GM23338 (cell line): ENCODE measurements around the gene C18orf32. TPM values are rescaled to one million over a fixed set of nuclear protein-coding genes. Genes with fewer than 3 reads are reported as not detected.

Source experiments
- ATAC-seq: fragments of 200-7000 bp; cut with Tn5 transposase; 3 replicates; pipeline ENCODE4 v1.9.1; 2020
- DNase-seq: peaks from one replicate; pipeline ENCODE4 v3.0.0-alpha.2; 2015; ENCODE audit warnings: low spot score
- H2AFZ ChIP-seq: fragments of 200-600 bp; sonication (generic); 2 replicates; pipeline ENCODE4 v1.8.0; 2016; ENCODE audit warnings: antibody characterized with exemption, mild to moderate bottlenecking, moderate library complexity
- H3F3A ChIP-seq: fragments of 200-600 bp; sonication (generic); replicated peaks from 2 replicates; pipeline ENCODE4 v1.8.0; 2017; ENCODE audit warnings: antibody characterized with exemption, mixed run types, low read depth
- H3K27ac ChIP-seq: fragments of 200-600 bp; sonication (generic); 2 replicates; pipeline ENCODE4 v1.6.1; 2016; ENCODE audit warnings: low read depth
- H3K27me3 ChIP-seq: fragments of 200-600 bp; sonication (generic); 2 replicates; pipeline ENCODE4 v1.8.0; 2016; ENCODE audit warnings: mild to moderate bottlenecking, mixed run types, moderate library complexity; ENCODE audit not compliant: insufficient read depth
- H3K36me3 ChIP-seq: fragments of 200-600 bp; sonication (generic); 2 replicates; pipeline ENCODE4 v1.8.0; 2016; ENCODE audit warnings: mild to moderate bottlenecking; ENCODE audit not compliant: insufficient read depth
- H3K4me1 ChIP-seq: fragments of 200-600 bp; sonication (generic); 2 replicates; pipeline ENCODE4 v1.8.0; 2016; ENCODE audit warnings: mild to moderate bottlenecking, moderate library complexity; ENCODE audit not compliant: insufficient read depth
- H3K4me2 ChIP-seq: fragments of 200-600 bp; sonication (generic); 2 replicates; pipeline ENCODE4 v1.7.1; 2017; ENCODE audit warnings: mixed run types
- H3K4me3 ChIP-seq: fragments of 200-600 bp; sonication (generic); 2 replicates; pipeline ENCODE4 v1.6.1; 2016; ENCODE audit warnings: mixed run types
- H3K79me2 ChIP-seq: fragments of 200-600 bp; sonication (generic); replicated peaks from 2 replicates; pipeline ENCODE4 v1.8.0; 2017; ENCODE audit warnings: mild to moderate bottlenecking; ENCODE audit not compliant: insufficient read depth
- H3K9me2 ChIP-seq: fragments of 200-600 bp; sonication (generic); 2 replicates; pipeline ENCODE4 v1.8.0; 2017; ENCODE audit not compliant: insufficient read depth
- H4K20me1 ChIP-seq: fragments of 200-600 bp; sonication (generic); replicated peaks from 2 replicates; pipeline ENCODE4 v1.8.0; 2017; ENCODE audit warnings: mild to moderate bottlenecking; ENCODE audit not compliant: insufficient read depth
- H3K27ac Mint-ChIP-seq: 2 replicates; pipeline ENCODE4 v1.8.0; 2020; ENCODE audit warnings: inconsistent platforms, mild to moderate bottlenecking, moderate library complexity, mixed read lengths
- H3K27me3 Mint-ChIP-seq: 3 replicates; pipeline ENCODE4 v1.8.0; 2022; ENCODE audit warnings: low read depth, mild to moderate bottlenecking, moderate library complexity, mixed read lengths, inconsistent platforms; ENCODE audit not compliant: insufficient read depth, poor library complexity
- H3K36me3 Mint-ChIP-seq: 3 replicates; pipeline ENCODE4 v1.8.0; 2021; ENCODE audit warnings: low read depth, mild to moderate bottlenecking, inconsistent platforms, moderate library complexity, mixed read lengths
- H3K4me1 Mint-ChIP-seq: 3 replicates; pipeline ENCODE4 v1.8.0; 2020; ENCODE audit warnings: mild to moderate bottlenecking, inconsistent platforms, mixed read lengths
- H3K4me3 Mint-ChIP-seq: 3 replicates; pipeline ENCODE4 v1.8.0; 2021; ENCODE audit warnings: moderate library complexity, mild to moderate bottlenecking, inconsistent platforms, mixed read lengths
- H3K9me3 Mint-ChIP-seq: 3 replicates; pipeline ENCODE4 v1.8.0; 2020; ENCODE audit warnings: moderate library complexity, mild to moderate bottlenecking, inconsistent platforms, mixed read lengths
- CTCF ChIP-seq, 2 experiments: fragments of 200-600 bp in 1 of 2; sonication (generic) in 1 of 2; conservative IDR thresholded peaks; 2 replicates each; pipeline versions ENCODE4 v1.5.1 to v1.6.1; 2016 to 2017; ENCODE audit warnings: antibody characterized with exemption in 2 of 2, low read depth in 2 of 2, mild to moderate bottlenecking in 2 of 2, moderate library complexity in 1 of 2
- EZH2 ChIP-seq: fragments of 200-600 bp; sonication (generic); IDR thresholded peaks from one replicate; pipeline ENCODE4 v1.8.0; 2017; ENCODE audit warnings: antibody characterized with exemption, mild to moderate bottlenecking, low read depth; ENCODE audit not compliant: unreplicated experiment
- JUNB ChIP-seq: IDR thresholded peaks from one replicate; pipeline ENCODE4 v1.6.1; 2016; ENCODE audit warnings: antibody characterized with exemption; ENCODE audit not compliant: unreplicated experiment
- STAT1 ChIP-seq: IDR thresholded peaks from one replicate; pipeline ENCODE4 v1.6.1; 2016; ENCODE audit warnings: antibody characterized with exemption; ENCODE audit not compliant: unreplicated experiment
- polyA plus RNA-seq: library from polyadenylated mRNA; unstranded; fragments of >200 nt; fragmentation: Nextera tagmentation; extraction: Ambion mirVana; gene quantifications from 2 replicates; pipeline ENCODE4 v1.2.1, GENCODE V29; 2016
- total RNA-seq: library from RNA; depleted of rRNA; stranded (reverse); fragments of >200 nt; shearing (Covaris generic); gene quantifications from 2 replicates; pipeline ENCODE4 v1.2.3, GENCODE V29; 2014
- TF ChIP-seq, protein P1 (sequence below): IDR thresholded peaks from 2 replicates; pipeline ENCODE4 v1.6.1; 2016; ENCODE audit warnings: antibody characterized with exemption
- TF ChIP-seq, protein P2 (sequence below): IDR thresholded peaks from one replicate; pipeline ENCODE4 v1.6.1; 2018; ENCODE audit warnings: antibody characterized with exemption; ENCODE audit not compliant: unreplicated experiment

Gene C18orf32
- total and polyA plus RNA-seq, 2 experiments from 2014 or later, result 25.3 to 72.4 TPM

DNA sequence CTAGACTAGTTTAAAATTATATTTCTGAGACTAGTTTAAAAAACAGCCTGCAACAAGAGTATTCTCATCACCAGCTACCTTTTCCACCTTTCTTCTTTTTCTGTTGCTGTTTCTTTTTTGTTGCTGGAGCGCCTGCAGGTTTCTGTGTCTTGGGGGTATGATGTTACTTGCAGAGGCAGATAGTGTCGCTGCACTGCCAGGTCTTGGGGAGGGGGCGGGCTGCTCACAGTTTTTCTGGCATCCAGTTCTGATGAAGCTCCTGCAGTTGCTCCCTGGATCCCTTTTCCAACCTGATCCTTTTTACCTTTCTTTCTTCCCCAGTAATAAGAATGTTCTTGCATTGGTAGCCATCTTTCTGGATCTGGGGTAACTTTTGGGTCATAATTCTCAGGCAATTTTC, 8.0 kb upstream of the C18orf32 start (continued):
- TF ChIP-seq EZH2 (no peak), STAT1 (no peak)
- TF ChIP-seq, protein P1, sequence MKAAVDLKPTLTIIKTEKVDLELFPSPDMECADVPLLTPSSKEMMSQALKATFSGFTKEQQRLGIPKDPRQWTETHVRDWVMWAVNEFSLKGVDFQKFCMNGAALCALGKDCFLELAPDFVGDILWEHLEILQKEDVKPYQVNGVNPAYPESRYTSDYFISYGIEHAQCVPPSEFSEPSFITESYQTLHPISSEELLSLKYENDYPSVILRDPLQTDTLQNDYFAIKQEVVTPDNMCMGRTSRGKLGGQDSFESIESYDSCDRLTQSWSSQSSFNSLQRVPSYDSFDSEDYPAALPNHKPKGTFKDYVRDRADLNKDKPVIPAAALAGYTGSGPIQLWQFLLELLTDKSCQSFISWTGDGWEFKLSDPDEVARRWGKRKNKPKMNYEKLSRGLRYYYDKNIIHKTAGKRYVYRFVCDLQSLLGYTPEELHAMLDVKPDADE, result no peak

- H3K4me3 Mint-ChIP-seq, result no peak overlapping the region
- Histone ChIP-seq H3K4me3 (no peak overlapping the region), H3K27me3 (no peaks in the 10 kb centered on the region), H3F3A (peaks cover 22% of the 10 kb centered on the region), H3K79me2 (peaks cover 24% of the 10 kb centered on the region), H3K27ac (no peak overlapping the region), H4K20me1 (peaks cover 13% of the 10 kb centered on the region), H2AFZ (peak overlapping the region; percentile 63; the same call in 1 of the 2 replicates), H3K9me2 (no peaks in the 10 kb centered on the region), H3K4me1 (peaks cover 31% of the 10 kb centered on the region), H3K4me2 (no peak overlapping the region), H3K36me3 (peaks cover 20% of the 10 kb centered on the region)
- H3K27me3 Mint-ChIP-seq, result peaks cover 16% of the 10 kb centered on the region
- H3K4me1 Mint-ChIP-seq, result peaks cover 38% of the 10 kb centered on the region
- no peaks in the 10 kb centered on the region for H3K9me3 Mint-ChIP-seq
- no peak for DNase-seq
- TF ChIP-seq JUNB (no peak), CTCF (conservative IDR thresholded peaks at IDR 0.05; ENCODE audit: low read depth in 2 of 2) (no peak)
- no peak for ATAC-seq
- H3K27ac Mint-ChIP-seq, result no peak overlapping the region
- peaks cover 27% of the 10 kb centered on the region for H3K36me3 Mint-ChIP-seq
These were observed 7.6 kb upstream of the C18orf32 start for GRCh38 chr18:49494660-49495059.

DNA sequence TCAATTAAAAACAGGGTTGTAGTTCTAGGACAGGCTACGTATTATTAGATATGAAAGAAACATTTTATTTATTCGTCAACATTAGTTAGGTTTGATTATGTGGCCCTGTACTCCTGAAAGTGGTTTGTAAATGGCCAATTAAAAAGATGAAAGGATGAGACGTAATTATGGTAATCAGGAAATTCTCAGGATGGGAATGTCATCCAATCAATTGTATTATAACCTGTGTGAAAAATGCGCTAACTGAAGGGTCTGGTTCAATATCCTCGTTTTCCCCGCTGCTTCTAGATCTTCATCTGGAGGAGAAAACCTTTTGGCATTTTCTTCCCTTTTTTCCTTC, 5.6 kb upstream of the C18orf32 start:
- Mint-ChIP-seq H3K27ac (no peak overlapping the region; the same call in 1 of the 2 replicates), H3K36me3 (peaks cover 47% of the 10 kb centered on the region), H3K4me3 (peak overlapping the region; percentile 96), H3K27me3 (peaks cover 20% of the 10 kb centered on the region), H3K4me1 (peaks cover 49% of the 10 kb centered on the region), H3K9me3 (no peaks in the 10 kb centered on the region)
- Histone ChIP-seq H2AFZ (no peak overlapping the region), H3F3A (peaks cover 42% of the 10 kb centered on the region), H4K20me1 (peaks cover 17% of the 10 kb centered on the region), H3K4me2 (no peak overlapping the region), H3K79me2 (peaks cover 24% of the 10 kb centered on the region), H3K27ac (no peak overlapping the region), H3K27me3 (no peaks in the 10 kb centered on the region), H3K4me1 (peaks cover 26% of the 10 kb centered on the region), H3K36me3 (peaks cover 36% of the 10 kb centered on the region), H3K9me2 (no peaks in the 10 kb centered on the region), H3K4me3 (no peak overlapping the region)
- no peak for DNase-seq
- no peak for ATAC-seq
- TF ChIP-seq, protein P2, sequence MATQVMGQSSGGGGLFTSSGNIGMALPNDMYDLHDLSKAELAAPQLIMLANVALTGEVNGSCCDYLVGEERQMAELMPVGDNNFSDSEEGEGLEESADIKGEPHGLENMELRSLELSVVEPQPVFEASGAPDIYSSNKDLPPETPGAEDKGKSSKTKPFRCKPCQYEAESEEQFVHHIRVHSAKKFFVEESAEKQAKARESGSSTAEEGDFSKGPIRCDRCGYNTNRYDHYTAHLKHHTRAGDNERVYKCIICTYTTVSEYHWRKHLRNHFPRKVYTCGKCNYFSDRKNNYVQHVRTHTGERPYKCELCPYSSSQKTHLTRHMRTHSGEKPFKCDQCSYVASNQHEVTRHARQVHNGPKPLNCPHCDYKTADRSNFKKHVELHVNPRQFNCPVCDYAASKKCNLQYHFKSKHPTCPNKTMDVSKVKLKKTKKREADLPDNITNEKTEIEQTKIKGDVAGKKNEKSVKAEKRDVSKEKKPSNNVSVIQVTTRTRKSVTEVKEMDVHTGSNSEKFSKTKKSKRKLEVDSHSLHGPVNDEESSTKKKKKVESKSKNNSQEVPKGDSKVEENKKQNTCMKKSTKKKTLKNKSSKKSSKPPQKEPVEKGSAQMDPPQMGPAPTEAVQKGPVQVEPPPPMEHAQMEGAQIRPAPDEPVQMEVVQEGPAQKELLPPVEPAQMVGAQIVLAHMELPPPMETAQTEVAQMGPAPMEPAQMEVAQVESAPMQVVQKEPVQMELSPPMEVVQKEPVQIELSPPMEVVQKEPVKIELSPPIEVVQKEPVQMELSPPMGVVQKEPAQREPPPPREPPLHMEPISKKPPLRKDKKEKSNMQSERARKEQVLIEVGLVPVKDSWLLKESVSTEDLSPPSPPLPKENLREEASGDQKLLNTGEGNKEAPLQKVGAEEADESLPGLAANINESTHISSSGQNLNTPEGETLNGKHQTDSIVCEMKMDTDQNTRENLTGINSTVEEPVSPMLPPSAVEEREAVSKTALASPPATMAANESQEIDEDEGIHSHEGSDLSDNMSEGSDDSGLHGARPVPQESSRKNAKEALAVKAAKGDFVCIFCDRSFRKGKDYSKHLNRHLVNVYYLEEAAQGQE, result no peak
- TF ChIP-seq, protein P1, result no peak
